GM21447 (cell line): ENCODE measurements around the gene DNAH2.
A peak's percentile ranks its signal among the peaks of the same experiment; 100 is the strongest.
"Not testable (repeated sequence)": the region's sequence is repeated elsewhere in the genome, so short reads cannot be mapped to it uniquely, and the experiment has no call there.

Experiments
- ATAC-seq: cut with Tn5 transposase; IDR thresholded peaks from one replicate; pipeline ENCODE4 v1.9.1; 2021; ENCODE audit not compliant: unreplicated experiment

The DNAH2 gene

GRCh38 chr17:7849751-7850504 is 132.4 kb downstream of the DNAH2 start:
- ATAC-seq: no peak

- ATAC-seq: no peak
Observed at GRCh38 chr17:7850701-7851437, 133.3 kb downstream of the DNAH2 start.

GRCh38 chr17:7851438-7852261 is 134.1 kb downstream of the DNAH2 start:
- ATAC-seq: peak; percentile 62

- no peak for ATAC-seq
Observed at GRCh38 chr17:7852262-7852670, 134.7 kb downstream of the DNAH2 start.

GRCh38 chr17:7852919-7853690 is 135.6 kb downstream of the DNAH2 start:
- ATAC-seq: no peak

GRCh38 chr17:7853691-7854038 is 136.1 kb downstream of the DNAH2 start:
- no peak for ATAC-seq

GRCh38 chr17:7854078-7854777 is 136.7 kb downstream of the DNAH2 start:
- ATAC-seq: no peak

- ATAC-seq: no peak
Observed at GRCh38 chr17:7854851-7855659, 137.5 kb downstream of the DNAH2 start, which contains the start of gene TMEM88. TMEM88 (plus strand) TSS chr17:7855066; CDS start chr17:7855075, 9 bp downstream.

- no peak for ATAC-seq
Observed at GRCh38 chr17:7855660-7856010, 138.1 kb downstream of the DNAH2 start.

GRCh38 chr17:7856011-7856810 is 138.7 kb downstream of the DNAH2 start:
- no peak for ATAC-seq

GRCh38 chr17:7856811-7857712 is 139.5 kb downstream of the DNAH2 start, which contains the start of gene NAA38:
NAA38 (minus strand) TSS chr17:7857559; CDS start chr17:7857463, 96 bp downstream.
- peak; percentile 72 for ATAC-seq

GRCh38 chr17:7857713-7858521 is 140.4 kb downstream of the DNAH2 start, which contains the start of gene CYB5D1:
CYB5D1 (plus strand) TSS chr17:7858003; CDS start chr17:7858135, 132 bp downstream.
- ATAC-seq: peak; percentile 28

GRCh38 chr17:7858522-7858810 is 140.9 kb downstream of the DNAH2 start:
- ATAC-seq: no peak

- ATAC-seq: no peak
Observed at GRCh38 chr17:7859028-7859427, 141.5 kb downstream of the DNAH2 start.

GRCh38 chr17:7862692-7863437 is 145.3 kb downstream of the DNAH2 start:
- ATAC-seq: no peak

- ATAC-seq: not testable (repeated sequence)
Observed at GRCh38 chr17:7864384-7864783, 146.8 kb downstream of the DNAH2 start.
